ENCODE data around the gene PEX6.

- TF ChIP-seq CTCF (optimal IDR thresholded peaks at IDR 0.05 in 1 of 3, IDR thresholded peaks at IDR 0.05 in 1 of 3, conservative IDR thresholded peaks at IDR 0.05 in 1 of 3; ENCODE audit: extremely low read depth in 1 of 3, insufficient read depth in 2 of 3, low read length in 3 of 3), result no peak
- TF ChIP-seq EZH2 (IDR thresholded peaks at IDR 0.05; ENCODE audit: low read length), result no peak
These were observed 17.5 kb upstream of the PEX6 start for GRCh38 chr6:42996513-42996912.

Measured in keratinocyte (primary cell).